GM21515 (cell line): Measurements from ENCODE around the gene WDR5B.

Experiments
- ATAC-seq: cut with Tn5 transposase; IDR thresholded peaks from one replicate; pipeline ENCODE4 v1.9.1; 2021; ENCODE audit not compliant: unreplicated experiment

WDR5B gene

DNA sequence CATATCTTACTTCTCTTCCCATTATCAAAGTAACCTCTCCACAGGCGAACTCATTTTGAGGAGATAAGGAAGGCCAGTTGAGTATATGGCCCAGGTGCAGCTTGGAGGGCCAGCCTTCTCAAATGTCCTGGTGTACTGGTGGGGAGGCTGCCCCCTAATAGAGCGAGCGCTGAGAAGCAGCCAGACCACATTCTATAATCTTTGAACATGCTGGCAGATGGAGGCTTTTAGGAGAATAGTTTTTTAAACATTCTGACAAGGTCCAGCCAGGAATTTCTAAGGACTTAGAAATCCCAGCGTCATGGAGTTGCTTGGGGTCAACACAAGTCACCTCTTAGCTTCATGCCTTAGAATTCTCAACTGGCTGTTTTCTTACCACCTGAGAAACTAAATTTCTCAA, 5.8 kb downstream of the WDR5B start:
- ATAC-seq: no peak

DNA sequence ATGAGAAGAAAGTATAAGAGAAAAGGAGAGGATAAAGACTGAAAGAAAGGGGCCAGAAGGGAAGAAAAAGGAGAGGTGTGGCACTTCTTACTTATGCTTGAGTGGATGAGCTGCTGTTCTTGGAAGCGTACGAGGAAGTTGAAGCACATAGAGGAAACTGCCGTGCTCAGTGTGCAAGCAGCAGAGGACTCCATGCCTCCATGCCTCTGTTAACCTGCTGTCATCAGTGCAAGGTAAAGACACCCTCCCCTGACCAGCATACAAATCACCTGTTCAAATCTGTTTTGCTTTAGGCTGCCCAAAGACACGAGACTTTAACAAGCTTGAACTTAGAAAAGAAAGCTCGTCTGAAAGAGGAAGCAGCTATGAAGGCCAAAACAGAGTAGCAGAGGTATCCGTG, 6.4 kb downstream of the WDR5B start:
- no peak for ATAC-seq

DNA sequence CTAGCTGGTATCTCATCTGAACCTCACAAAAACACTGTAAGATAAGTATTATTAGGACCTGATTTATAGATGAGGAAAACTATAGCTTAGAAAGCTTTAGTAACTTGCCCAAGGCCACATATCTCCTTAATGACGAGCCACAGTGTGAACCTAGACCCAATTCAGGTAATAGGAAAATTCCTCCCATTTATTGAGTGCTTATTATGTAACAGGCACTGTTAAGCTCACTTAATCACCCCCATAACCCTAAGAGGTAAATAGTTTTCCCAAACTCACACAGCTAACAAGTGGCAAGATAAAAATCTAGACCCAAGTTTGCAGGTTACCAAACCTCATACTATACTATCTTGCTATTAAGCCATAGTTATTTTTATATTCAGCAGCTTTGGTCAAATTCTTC, 7.9 kb downstream of the WDR5B start:
- ATAC-seq: no peak

DNA sequence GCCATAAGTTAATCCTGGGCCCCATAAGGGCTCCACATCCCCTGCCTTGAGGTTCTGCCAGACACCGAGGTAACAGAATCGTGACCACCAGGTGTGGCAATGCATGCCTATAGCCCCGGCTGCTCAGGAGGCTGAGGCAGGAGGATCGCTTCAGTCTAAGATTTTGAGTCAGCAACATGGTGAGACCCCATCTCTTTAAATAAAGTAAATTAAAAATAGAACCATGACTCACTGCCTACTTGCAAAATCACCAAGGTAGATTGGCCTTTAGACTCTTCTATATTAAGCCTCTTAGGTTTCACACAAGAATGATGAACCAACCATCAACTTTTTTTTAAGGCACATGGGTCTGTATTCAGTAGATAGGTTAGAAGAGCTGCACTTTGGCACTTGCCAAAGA, 9.7 kb downstream of the WDR5B start:
- ATAC-seq: no peak

DNA sequence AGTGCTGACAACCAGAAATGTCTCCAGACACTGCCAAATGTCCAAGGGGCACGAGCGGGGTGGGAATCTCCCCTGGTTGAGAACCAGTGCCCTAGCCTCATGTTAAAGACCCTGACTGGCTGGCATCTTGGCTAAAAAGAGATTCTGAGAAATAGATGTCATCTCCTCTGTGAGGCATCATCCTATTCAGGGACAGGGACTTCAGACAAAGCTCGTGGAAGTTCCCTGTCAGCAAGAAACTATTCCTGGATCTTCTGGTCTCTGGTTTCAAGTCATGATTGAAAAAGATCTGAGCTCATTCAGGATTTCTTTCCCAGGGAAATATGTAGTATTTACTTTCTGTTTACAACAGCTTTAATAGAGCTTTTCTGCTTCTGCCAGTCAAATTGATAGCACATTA, 10.8 kb downstream of the WDR5B start:
- no peak for ATAC-seq

DNA sequence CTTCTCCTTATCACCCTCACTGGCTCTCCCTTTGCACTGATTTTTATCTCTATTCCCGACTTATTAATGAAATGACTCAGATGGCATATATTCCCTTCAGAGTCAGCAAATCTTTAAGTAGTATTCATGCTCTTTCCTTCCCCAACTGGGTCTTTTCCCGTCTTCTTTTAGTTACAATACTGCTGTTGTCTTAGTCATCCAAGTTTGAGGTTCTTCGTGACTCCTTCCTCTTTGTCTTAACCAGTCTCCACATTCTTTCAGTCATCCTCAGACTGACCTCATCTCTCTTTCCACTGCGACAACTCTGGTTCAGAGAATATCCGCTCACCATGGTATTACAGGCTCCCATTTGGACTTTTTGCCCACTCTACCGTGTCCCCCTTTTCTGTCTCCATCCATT, 12.4 kb downstream of the WDR5B start:
- ATAC-seq: no peak

DNA sequence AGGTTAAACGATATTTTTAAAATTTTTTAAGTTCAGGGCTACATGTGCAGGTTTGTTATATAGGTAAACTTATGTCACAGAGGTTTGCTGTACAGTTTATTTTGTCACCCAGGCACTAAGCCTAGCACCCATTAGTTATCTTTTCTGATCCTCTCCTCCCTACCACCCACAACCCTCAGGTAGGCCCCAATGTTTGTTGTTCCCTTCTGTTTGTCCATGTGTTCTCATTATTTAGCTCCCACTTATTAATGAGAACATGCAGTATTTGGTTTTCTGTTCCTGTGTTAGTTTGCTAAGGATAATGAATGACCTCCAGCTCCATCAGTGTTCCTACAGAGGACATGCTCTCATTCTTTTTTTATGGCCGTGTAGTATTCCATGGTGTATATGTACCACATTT, 16.9 kb downstream of the WDR5B start:
- ATAC-seq: no peak

DNA sequence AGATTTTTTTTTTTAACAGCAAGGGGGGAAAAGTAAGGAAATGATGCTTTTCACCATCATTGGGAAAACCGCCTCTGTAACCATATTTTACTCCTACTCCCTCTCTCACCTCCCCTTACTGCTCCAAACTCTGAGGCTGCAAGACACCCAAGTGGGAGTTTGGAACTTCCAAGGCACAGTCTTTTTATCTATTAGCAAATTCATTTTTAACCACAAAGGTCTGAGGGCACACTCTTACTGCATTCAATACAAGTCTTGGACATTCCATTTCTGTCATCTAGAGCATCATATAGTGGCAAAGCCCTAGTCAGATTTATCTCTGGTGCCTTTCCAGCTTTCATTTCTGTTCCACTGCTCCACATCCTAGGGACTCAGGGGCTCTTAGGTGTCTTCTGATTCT, 18.7 kb downstream of the WDR5B start:
- ATAC-seq: no peak

DNA sequence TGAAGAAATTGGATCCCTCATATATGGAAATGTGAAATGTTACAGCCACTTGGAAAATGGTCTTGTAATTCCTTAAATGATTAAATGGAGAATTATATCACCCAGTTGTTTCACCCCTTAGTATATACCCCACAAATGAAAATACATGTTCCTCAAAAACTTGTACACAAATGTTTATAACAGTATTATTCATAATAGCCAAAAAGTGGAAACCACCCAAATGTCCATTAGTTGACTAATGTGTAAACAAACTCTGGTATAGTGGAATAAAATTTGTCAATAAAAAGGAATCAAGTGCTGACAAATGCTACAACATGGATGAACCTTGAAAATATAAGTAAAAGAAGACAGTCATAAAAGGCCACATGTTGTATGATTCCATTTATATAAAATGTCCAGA, 19.4 kb downstream of the WDR5B start:
- ATAC-seq: no peak

DNA sequence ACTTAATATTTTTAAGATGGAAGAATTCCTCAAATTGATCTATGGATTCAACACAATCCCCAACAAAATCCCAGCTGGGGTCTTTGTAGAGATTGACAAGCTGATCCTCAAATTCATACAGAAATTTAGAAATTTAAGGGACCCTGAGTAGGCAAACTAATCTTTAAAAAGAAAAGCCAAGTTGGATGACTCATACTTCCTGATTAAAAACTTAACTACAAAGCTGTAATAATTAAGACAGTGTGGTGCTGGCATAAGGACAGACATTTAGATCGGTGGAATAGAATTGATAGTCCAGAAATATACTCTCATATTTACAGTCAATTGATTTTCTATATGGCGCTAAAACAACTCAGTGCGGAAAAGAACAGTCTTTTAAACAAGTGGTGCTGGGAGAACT, 20.3 kb downstream of the WDR5B start:
- no peak for ATAC-seq

DNA sequence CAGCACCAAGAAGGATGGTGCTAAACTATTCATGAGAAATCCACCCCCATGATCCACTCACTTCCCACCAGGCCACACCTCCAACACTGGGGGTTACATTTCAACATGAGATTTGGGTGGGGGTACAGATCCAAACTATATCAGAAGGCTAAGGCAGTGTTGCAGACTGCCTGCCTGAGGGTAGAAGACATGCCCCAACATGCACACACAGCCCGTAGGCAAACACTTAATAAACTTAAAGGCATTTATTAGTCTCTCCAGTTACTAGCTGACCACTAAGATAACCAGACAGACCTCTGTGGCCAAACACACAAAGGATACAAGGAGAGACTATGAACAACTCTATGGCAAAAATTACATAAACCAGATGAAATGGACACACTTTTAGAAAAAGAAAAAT, 21.7 kb downstream of the WDR5B start:
- no peak for ATAC-seq

DNA sequence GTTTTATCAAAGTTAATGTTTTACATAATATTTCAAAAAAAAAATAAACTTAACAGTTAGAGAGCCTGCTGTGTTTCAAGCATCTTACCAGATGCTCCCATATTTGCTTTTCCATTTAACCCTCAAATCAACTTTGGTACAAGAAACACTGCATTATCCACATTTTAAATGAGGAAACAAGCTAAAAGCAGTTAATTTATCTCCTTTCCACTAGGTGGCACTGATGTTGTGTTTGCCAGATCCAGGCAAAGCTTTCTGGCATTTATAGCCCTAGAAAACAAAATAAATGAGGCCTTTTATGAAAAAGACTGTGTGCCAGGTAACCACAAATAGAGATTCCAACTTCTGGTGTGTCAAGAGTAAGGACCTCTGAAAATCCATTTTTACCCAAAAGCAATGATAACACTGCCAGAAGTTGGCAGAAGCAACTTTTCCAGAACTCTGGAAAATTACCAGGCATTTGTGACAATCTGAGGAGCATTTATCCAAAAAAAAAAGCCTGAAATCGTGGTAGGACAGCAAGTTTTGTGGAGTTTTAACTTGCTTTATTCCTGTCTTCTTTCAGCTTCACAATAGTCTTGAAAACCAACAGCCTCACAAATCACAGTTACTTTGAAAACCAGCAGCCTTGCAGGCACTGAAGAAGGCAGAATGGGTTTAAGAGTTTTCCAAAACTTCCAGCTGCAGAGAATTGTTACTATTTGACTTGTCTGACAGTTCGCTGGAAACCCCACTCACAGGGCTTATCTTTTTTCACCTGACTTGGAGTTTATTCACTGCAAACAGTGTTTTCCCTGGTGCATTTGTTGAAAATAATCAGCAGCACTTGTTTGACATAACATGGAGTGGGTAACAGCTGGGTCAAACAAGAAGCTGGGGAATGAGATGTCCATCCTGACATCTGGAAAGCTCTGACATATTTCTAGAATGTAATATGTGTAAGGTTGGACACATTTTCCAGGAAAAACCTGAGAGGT, 22.7 kb downstream of the WDR5B start:
- ATAC-seq: no peak

DNA sequence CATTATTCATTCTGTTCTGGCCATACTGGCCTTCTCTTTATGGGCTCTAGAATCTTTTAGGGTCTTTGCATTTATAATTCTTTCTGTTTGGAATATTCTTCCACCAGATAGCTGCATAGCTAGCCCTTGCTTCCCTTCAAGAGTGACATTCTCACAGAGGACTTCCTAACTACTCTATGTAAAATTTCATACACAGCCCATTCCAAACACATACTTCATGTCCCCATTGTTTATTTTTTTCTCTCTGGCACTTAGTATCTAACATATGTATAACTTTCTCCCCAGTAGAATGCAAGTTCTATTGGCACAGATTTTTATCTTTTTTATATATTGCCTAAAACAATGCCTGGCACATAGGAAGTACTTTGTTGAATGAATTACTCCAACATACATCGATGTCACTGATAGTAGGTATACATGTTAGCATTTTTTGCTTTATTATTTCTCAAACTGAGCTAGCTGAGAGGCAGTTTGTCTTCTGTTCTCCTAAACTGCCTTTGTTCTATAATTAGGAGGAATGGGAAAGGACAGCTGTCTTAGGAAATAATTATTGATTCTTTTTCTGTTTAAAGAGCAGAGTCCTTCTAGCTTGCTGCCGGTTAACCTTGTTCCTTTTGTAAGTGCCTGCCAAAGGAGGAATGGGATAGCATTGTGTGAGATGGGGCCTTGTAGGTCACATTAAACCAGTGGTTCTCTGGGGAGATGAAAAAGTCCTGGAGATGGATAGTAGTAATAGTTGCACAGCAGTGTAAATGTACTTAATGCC, 24.0 kb downstream of the WDR5B start:
- ATAC-seq: no peak

DNA sequence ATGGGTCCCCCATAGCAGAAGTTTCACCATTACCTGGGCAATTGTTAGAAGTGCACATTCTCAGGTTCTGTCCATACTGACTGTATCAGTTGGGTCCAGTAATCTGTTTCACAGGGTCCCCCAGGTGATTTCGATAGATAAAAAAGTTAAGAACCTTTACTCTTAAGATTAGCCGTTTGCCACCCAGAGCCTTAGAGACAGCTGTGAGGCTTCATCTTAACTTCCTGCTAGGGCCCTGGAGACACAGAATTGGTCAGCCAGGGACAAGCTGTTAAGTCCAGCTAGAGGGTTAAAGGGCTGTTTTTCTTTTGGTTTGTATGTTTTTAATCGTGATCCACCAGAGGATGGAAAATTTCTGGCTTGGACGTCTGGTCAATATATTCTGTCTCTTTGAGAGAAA, 25.2 kb downstream of the WDR5B start:
- ATAC-seq: no peak

DNA sequence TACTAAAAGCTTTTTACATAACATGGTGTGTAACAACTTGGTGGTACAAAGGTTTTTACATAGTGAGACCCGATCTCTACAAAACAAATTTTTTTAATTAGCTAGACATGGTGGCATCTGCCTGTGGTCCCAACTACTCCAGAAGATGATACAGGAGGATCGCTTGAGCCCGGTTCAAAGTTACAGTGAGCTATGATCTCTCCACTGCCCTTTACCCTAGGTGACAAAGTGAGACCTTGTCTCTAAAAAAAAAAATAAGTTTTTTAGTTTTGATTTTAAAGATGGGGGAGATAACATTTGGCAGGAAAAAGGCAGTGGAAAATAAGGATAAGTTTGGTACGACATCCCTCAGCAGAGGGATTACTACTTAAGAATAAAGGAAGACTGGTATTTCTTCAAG, 26.0 kb downstream of the WDR5B start:
- ATAC-seq: no peak

DNA sequence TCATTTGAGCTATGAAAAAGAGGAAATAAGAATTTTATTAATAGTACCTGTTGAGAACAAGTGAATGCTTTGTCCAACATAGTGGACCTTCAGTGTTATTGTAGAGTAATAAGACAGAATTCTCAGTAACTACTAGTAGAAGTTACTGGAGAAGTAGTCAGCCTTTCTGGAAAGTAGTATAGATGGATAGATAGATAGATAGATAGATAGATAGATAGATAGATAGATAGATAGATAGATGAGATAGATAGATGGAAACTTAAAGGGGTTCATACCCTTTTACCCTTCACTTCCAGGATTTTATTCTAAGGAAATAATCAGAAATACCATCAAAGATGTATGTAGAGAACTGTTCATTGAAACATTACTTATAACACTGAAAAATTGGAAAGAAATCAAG, 26.7 kb downstream of the WDR5B start:
- ATAC-seq: no peak

DNA sequence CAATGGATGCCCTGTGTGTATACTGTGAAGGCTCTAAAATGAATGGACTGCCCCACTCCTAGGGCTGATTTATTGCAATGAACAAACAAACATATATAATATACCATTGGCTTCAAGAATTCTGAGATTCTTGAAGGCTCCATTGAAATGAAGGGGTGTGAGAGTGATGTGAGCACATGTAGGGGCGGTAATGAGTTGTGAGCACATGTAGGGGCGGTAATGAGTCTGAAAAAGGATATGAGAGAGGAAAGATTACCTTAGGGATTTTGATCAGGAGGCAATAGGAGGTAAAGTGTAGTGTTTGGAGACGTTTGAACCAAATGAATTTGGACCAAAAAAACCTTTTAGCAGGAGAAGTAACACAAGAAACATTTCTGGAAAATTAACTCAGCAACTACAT, 28.2 kb downstream of the WDR5B start:
- ATAC-seq: no peak

DNA sequence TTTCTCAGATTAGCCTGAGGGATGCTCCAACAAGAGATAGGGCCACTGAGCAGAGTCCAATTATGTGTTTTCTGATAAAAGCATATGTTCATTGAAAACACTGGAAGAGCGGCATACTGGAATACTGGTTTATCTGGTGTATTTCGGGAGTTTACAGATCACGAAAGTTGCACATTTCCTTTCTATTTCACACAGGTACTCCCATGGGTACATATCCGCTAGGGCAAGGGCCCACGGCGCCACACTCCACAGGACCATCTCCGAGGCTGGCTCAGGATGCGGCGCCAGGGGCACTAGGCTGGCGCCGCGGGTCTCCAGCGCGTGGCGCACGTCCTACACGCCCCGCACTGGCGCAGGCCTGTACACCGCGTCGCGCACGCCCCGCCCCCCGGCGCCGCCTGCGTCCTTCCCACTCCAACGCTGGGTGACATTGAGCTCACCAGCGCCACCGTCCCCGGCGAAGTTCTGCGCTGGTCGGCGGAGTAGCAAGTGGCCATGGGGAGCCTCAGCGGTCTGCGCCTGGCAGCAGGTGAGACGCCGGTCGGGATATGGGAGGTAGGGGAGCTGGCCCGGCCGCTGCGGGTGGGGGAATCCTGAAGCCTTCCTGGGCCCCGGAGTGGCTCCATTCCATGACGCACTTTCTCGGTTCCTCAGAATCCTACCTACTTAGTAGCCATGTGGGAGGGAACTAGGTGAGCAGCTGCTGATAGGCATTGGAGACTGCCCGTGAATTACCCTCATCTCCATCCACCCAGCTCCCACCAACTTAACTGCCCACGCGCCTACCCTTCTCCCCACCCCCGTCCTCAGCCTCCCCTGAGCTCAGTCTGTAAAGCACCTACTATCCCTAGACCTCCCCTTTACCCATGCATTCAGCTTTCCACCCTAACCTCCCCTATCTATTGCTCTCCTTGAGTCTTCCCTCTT, 31.8 kb downstream of the WDR5B start, which contains the start of gene FAM162A:
FAM162A (plus strand) TSS at position 412 of the 927 bp plus-strand sequence; CDS start at position 496, 84 bp downstream.
- peak; percentile 93 for ATAC-seq

DNA sequence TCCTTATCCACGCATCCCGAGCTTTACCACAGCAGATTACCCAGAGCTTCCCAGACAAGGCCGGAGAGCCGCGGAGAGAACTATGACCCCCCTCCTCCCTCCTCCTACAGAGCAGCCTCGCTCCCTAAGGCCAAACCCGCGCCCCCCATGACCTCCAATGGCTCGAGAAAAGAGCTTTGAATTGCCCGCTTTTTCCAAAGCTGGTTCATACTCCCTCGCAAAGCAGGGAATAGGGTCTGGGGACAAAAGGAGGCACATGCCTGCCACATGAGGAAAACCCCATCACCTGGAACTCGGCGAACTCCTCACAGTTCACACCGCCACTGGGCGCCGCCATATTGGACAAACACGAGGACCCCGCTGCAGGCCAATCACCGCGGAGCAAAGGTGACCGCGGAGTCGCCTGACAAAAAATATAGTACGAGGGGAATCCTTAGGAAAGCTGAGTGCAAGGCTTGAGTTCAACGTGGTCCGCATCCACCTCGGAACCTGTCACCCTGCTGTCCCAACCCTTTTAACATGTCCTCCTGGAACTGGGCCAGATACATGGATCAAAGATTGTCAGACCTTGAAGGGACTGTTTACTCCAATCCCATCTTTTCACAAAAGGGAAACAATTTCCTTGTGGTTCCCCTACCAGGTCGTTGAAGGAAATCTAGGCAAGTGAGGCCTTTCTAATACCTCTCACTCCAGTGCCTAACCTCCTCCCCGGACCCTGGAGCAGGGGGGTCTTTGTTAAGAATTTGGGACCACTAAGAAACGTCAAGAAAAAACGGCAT, 32.8 kb downstream of the WDR5B start, which contains the start of gene MIX23:
MIX23 (minus strand) TSS at position 344 of the 779 bp plus-strand sequence; CDS start at position 337, 7 bp downstream.
- peak; percentile 49 for ATAC-seq

DNA sequence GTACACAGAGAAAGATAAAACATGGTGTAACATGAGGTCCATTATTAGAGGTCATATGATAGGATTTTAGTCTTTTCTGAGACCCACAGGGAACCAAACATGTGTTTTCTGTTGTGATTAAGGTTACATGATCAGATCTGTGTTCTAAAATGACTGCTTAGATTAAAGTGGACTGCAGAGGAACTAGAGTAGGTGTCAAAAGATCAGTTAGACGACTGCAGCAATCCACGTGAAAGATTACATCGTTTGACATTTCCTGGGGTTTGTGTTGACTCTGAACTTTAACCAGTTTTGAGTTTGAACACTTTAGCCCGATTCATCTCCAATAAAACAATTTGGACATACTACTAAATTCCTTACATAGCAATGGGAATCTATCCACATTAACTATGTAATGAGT, 37.9 kb downstream of the WDR5B start:
- no peak for ATAC-seq
